DMS114 treated with DMSO at 0.1 percent for 48 hours (cell line): Measurements from ENCODE around the gene LCP2.

Experiments
- DNase-seq: peaks from one replicate; lab custom pipeline; 2025; ENCODE audit not compliant: unreplicated experiment; lab: John Stamatoyannopoulos, UW

LCP2 gene

GRCh38 chr5:170296935-170297588 is 515 bp downstream of the LCP2 start:
- no peak for DNase-seq

- no peak for DNase-seq
Observed at GRCh38 chr5:170296036-170296934, 1.3 kb downstream of the LCP2 start.

GRCh38 chr5:170294556-170294955 is 3.0 kb downstream of the LCP2 start:
- DNase-seq = no peak

- DNase-seq = no peak
Observed at GRCh38 chr5:170294057-170294456, 3.5 kb downstream of the LCP2 start.

- no peak for DNase-seq
Observed at GRCh38 chr5:170293273-170293672, 4.3 kb downstream of the LCP2 start.

- no peak for DNase-seq
Observed at GRCh38 chr5:170292179-170293104, 5.1 kb downstream of the LCP2 start.

GRCh38 chr5:170290498-170290897 is 7.1 kb downstream of the LCP2 start:
- no peak for DNase-seq

- no peak for DNase-seq
Observed at GRCh38 chr5:170289764-170290163, 7.8 kb downstream of the LCP2 start.

- DNase-seq = no peak
Observed at GRCh38 chr5:170289121-170289520, 8.5 kb downstream of the LCP2 start.

- no peak for DNase-seq
Observed at GRCh38 chr5:170288551-170288950, 9.0 kb downstream of the LCP2 start.

GRCh38 chr5:170288151-170288550 is 9.4 kb downstream of the LCP2 start:
- no peak for DNase-seq

- no peak for DNase-seq
Observed at GRCh38 chr5:170287532-170287931, 10.0 kb downstream of the LCP2 start.

GRCh38 chr5:170286386-170286925 is 11.1 kb downstream of the LCP2 start:
- no peak for DNase-seq

- DNase-seq = no peak
Observed at GRCh38 chr5:170285181-170285580, 12.4 kb downstream of the LCP2 start.

- no peak for DNase-seq
Observed at GRCh38 chr5:170284231-170284630, 13.3 kb downstream of the LCP2 start.

- no peak for DNase-seq
Observed at GRCh38 chr5:170283296-170283695, 14.3 kb downstream of the LCP2 start.

- DNase-seq = no peak
Observed at GRCh38 chr5:170280011-170280493, 17.5 kb downstream of the LCP2 start.

- no peak for DNase-seq
Observed at GRCh38 chr5:170279459-170279817, 18.1 kb downstream of the LCP2 start.

GRCh38 chr5:170278611-170279458 is 18.7 kb downstream of the LCP2 start:
- DNase-seq = no peak

- no peak for DNase-seq
Observed at GRCh38 chr5:170277867-170278281, 19.7 kb downstream of the LCP2 start.
